ENCODE data around the gene IL17A.

DNA sequence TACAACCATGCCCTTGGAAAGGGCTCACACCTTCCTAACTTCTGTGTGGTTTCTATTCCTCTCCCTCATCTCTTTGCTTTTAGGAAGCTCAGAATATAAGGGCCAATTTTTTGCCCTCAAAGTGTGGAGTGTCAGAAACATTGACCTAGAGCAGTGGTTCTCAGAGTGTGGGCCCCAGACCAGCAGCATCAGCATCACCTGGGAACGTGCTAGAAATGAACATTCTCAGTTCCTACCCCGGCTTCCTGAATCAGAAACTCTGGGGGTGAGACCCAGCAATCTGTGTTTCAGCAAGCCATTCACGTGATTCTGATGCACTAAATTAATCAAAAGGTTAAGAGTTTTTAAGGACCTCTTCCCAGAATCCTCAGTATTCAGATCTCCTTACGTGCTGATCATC, 47.9 kb upstream of the IL17A start:
- TF ChIP-seq ZFP30 (CRISPR knock-in tag; IDR thresholded peaks at IDR 0.05), result no peak
- TF ChIP-seq ZNF70 (CRISPR knock-in tag; IDR thresholded peaks at IDR 0.05), result no peak
- TF ChIP-seq, protein P1, sequence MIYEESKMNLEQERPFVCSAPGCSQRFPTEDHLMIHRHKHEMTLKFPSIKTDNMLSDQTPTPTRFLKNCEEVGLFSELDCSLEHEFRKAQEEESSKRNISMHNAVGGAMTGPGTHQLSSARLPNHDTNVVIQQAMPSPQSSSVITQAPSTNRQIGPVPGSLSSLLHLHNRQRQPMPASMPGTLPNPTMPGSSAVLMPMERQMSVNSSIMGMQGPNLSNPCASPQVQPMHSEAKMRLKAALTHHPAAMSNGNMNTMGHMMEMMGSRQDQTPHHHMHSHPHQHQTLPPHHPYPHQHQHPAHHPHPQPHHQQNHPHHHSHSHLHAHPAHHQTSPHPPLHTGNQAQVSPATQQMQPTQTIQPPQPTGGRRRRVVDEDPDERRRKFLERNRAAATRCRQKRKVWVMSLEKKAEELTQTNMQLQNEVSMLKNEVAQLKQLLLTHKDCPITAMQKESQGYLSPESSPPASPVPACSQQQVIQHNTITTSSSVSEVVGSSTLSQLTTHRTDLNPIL (CRISPR knock-in tag; IDR thresholded peaks at IDR 0.05; ENCODE audit: low read depth), result no peak
- TF ChIP-seq, protein P2, sequence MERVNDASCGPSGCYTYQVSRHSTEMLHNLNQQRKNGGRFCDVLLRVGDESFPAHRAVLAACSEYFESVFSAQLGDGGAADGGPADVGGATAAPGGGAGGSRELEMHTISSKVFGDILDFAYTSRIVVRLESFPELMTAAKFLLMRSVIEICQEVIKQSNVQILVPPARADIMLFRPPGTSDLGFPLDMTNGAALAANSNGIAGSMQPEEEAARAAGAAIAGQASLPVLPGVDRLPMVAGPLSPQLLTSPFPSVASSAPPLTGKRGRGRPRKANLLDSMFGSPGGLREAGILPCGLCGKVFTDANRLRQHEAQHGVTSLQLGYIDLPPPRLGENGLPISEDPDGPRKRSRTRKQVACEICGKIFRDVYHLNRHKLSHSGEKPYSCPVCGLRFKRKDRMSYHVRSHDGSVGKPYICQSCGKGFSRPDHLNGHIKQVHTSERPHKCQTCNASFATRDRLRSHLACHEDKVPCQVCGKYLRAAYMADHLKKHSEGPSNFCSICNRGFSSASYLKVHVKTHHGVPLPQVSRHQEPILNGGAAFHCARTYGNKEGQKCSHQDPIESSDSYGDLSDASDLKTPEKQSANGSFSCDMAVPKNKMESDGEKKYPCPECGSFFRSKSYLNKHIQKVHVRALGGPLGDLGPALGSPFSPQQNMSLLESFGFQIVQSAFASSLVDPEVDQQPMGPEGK (CRISPR knock-in tag; IDR thresholded peaks at IDR 0.05; ENCODE audit: borderline replicate concordance), result no peak
- no peak for TF ChIP-seq GLIS3 (CRISPR knock-in tag; IDR thresholded peaks at IDR 0.05)
- TF ChIP-seq, protein P3, sequence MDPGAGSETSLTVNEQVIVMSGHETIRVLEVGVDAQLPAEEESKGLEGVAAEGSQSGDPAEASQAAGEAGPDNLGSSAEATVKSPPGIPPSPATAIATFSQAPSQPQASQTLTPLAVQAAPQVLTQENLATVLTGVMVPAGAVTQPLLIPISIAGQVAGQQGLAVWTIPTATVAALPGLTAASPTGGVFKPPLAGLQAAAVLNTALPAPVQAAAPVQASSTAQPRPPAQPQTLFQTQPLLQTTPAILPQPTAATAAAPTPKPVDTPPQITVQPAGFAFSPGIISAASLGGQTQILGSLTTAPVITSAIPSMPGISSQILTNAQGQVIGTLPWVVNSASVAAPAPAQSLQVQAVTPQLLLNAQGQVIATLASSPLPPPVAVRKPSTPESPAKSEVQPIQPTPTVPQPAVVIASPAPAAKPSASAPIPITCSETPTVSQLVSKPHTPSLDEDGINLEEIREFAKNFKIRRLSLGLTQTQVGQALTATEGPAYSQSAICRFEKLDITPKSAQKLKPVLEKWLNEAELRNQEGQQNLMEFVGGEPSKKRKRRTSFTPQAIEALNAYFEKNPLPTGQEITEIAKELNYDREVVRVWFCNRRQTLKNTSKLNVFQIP (CRISPR knock-in tag; IDR thresholded peaks at IDR 0.05; ENCODE audit: borderline replicate concordance, low read depth), result no peak
- no peak for TF ChIP-seq ARNTL (CRISPR knock-in tag; IDR thresholded peaks at IDR 0.05; ENCODE audit: borderline replicate concordance, low read depth)

Measured in SK-N-SH treated with all-trans-retinoic acid at 6 μM for 48 hours (cell line).